T1000 (cell line): Measurements from ENCODE around the gene GNAO1.

Experiments used
- DNase-seq: peaks from one replicate; lab custom pipeline; 2025; ENCODE audit warnings: mixed read lengths; lab: John Stamatoyannopoulos, UW

Gene GNAO1

GRCh38 chr16:56349711-56350161 is 158.4 kb downstream of the GNAO1 start:
- no peak for DNase-seq

DNA sequence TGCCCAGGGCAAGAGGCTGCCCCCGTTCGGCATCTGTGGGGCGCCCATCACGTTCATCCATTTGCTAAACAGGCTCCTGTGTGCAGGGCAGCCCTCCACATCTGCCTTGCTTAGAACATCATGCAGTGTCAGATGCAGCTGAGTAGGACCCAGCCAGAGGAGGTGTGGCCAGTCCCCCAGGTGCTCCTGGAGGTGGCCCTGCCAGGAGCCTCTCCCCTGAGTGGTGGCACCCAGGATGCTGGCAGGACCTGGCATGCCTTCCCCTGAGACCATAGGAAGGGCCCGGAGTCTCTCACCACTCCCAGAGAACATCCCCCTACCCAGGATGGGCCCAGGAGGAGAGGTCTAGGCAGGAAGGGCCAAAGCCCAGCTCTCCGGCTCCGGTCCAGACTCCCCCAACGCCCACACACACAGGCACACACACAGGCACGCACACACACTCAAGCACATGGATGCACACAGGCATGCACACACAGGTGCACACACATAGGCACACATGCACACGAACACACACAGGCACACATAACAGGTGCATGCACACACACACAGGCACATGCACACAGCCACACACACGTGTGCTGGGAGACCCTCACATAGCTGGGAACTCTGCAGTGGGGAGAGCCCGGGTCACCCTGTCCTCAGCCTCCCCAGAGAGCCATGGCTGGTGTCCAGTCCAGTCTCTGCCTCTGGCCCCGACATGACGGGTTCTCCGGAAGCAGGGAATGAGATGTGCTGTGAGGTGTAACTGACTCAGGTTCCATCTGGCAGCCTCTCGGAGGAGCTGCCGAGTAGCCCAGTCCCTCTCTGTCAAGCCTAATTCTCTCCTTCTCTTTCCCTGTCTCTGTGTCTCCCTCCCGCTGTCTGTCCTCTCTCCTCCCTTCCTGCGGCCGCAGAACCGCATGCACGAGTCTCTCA is 159.5 kb downstream of the GNAO1 start:
- no peak for DNase-seq

GRCh38 chr16:56351481-56351880 is 160.2 kb downstream of the GNAO1 start:
- DNase-seq = no peak

DNA sequence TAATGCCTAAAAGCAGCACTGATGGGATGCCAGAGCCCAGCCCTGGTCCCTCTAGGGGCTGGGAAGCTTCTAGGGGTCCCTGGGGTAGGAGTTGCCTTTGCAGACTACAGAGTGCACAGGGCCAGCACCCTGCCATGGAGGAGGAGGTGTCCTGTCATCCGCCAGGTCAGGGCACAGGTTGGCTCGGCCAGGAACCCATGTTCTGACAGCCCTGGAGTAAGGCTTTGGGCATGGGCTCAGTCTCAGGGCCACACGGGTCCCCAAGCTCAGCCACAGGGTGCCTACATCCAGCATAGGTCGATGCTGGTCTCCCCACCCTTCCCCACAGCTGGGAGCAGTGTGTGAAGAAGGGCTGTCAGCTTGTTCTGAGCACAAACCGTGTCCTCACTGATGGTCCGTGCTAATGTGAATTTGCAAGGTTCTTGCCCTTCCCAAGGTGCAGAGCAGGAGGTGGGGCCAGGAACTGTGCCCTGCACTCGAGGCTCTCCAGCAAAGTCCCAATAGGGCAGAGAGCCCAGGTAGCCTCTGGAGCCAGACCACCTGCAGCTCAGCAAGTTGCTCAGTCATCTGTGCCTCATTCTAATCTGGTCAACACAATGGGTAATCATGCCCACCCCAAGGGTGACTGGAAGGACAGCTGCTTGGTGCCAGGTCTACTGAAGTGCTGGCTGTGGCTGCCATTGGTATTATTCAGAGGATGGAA is 161.2 kb downstream of the GNAO1 start:
- no peak for DNase-seq

DNA sequence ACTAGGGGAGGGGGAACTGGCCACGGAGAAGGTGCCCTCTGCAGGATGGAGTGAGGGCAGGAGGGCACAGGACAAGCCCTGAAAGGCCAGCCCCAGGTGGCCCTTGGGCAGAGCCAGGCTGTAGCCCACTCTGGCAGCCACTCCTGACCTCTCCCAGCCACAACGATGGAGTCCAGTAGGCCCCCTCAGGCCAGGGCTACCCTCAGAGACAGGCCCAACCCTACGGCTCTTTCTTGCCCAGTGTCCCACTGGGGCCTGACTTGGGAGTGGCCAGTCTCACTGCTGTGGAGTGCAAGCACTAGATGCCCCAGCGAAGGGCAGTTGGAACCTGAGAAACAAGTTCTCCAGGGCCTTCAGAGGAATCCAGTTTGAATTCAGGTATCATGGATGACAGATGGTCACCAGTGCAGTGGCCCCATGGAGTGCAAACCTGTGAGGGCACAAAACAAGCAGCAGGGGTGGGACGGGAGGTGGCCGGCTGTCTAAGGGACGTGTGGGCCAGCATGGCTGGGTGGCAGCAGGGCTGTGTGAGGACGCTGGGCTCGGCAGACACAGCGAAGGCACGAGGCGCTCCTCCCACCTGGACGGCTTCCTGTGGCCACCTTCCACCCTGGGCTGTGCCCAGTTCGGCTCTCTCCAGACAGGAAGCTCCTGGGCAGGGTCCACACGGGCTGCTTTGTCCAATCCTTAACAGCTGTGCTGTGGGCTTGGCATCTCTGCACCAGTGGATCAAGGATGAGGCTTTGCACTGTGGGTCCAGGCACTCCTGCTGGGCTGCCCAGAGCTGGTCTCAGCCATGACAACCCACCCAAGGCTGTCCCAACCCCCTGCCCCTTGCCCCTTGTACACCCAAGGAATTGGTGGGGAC is 162.0 kb downstream of the GNAO1 start:
- no peak for DNase-seq

DNA sequence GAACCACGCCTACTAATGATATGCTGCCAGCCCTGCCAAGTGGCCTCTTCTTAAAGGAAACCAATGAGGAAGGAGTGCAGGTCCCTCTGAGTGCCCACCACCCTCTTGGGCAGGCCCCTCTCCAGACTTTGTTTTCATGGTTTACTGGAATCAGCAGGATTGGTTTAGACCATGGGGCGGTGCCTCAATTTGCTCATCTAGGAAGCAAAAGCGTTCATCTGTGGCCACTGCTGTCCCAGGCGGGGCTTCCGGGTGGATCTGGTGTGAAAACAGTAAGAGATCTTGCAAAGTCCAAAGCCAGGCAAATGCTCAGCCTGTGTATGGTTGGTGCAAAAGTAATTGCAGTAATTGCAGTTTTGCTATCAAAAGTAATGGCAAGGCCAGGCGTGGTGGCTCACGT is 162.7 kb downstream of the GNAO1 start:
- DNase-seq = no peak

DNA sequence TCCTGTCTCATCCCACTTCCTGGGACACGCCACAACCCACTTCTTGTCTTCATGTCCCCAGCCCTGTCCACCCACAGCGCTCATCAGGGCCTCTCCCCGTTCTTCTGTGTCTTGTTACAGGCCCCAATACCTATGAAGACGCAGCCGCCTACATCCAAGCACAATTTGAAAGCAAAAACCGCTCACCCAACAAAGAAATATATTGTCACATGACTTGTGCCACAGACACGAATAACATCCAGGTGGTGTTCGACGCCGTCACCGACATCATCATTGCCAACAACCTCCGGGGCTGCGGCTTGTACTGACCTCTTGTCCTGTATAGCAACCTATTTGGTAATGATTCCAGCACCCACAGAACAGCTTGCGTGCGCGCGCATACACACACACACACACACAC is 163.5 kb downstream of the GNAO1 start:
- no peak for DNase-seq

- DNase-seq = no peak
Measured at GRCh38 chr16:56355221-56355620, 163.9 kb downstream of the GNAO1 start.

GRCh38 chr16:56355786-56356275 is 164.5 kb downstream of the GNAO1 start:
- DNase-seq = no peak

DNA sequence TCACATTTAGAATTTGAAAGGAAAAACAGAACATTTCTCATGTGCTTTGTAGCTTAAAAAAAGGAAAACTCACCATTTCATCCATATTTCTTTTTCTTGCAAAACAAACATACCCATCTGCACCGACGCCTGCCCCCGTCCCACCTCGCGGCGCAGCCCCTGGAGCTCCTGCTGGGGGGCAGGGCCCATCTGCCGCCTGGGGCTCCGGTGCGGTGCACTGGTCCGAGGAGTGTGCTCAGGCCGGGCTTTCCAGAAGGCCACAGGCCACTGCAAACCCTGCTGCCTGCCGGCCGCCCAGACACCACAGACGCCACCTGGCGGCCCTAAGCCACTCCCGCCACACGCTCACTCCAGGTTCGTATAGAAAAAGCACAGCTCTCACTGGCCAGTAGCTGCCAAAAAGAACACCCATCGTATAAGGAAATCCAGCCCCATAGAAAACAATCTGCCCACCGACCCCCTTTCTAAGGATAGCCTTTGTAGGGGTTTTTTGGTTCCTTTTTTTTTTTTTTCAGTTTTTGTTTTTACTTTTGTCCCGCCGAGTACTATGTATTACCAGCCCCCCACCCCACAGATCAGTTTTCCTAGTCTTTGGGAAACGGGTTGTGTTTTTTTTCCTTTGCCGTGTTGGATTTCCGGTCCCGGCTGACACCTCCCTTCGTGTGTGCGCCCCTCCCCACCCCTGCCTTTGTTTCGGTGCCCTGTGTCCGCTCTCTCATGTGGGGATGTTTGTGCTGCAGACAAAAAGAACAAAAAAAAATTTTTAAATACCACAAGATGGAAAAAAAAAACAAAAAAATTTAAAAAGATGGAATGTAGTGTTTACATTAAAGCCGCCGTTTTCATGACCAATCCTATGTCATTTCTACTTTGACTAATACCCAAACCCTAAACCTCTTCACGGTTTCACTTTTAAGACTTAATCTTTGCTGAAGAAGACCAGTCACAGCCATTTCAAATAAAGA is 165.3 kb downstream of the GNAO1 start:
- DNase-seq = no peak

GRCh38 chr16:56357241-56357764 is 166.0 kb downstream of the GNAO1 start:
- no peak for DNase-seq

DNA sequence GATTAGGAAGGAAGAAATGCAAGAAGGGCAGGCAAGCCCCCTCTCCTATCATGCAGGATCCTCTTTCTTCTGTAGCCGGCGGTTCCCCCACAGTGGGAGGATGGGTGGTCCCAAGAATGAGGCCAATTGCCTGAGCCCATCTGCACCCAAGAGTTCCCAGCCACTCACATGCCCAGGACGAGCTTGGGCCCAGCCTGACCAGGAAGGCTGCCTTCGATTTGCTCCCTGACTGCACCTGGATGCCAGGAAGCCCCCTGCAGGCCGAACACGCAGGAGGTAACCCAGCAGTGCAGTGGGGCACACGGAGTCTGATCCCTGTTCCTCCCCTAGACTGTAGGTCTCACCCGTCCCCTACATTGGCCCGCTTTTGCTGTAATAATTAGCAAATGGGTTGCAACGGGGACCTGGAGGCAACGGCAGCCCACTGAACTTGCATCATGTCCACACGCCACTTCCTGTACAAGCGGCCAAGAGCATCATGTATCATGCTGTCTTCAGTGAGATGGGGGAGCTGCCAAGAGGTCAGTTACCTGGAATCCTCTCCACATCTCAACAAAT is 166.6 kb downstream of the GNAO1 start:
- DNase-seq = no peak

GRCh38 chr16:56360117-56361008 is 169.1 kb downstream of the GNAO1 start:
- DNase-seq = no peak

GRCh38 chr16:56362057-56362655 is 170.9 kb downstream of the GNAO1 start:
- no peak for DNase-seq

GRCh38 chr16:56362706-56363105 is 171.4 kb downstream of the GNAO1 start:
- DNase-seq = no peak

- no peak for DNase-seq
Measured at GRCh38 chr16:56363181-56363716, 172.0 kb downstream of the GNAO1 start.

DNA sequence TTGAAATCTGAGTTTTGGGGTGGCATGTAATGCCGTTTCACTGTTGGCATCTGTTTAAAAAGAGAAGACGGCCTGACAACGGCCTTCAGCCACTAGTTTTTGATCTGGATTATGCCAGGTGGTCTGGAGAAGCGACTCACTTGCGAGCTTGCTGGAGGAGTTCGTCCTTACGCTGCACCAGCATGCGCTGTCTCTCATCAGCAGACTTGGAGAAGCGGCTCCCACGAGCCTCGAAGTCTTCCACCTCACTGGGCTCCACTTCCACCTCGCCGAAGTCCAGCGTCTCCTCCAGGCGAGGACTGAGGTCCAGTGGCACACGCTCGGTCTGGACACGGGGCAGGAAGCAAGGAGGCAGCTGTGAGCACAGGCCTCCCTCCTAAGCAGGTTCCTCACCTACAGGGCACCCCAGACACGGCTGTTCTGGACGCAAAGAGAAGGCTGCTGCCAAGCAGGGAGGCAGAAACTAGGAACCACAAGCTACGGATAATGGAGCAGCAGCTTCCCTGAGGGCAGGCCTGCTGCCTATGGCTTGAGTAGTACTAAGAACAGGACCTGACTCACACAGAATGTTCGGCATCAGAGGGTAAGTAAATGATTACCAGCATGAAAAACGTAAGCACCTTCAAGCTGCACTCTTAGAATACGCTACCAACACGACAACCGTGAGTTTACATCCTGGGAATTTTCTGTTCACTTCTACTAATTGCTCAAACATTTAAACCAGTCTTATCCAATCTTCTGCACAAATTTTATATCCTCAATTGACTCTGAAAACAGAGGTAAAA is 172.7 kb downstream of the GNAO1 start:
- no peak for DNase-seq

DNA sequence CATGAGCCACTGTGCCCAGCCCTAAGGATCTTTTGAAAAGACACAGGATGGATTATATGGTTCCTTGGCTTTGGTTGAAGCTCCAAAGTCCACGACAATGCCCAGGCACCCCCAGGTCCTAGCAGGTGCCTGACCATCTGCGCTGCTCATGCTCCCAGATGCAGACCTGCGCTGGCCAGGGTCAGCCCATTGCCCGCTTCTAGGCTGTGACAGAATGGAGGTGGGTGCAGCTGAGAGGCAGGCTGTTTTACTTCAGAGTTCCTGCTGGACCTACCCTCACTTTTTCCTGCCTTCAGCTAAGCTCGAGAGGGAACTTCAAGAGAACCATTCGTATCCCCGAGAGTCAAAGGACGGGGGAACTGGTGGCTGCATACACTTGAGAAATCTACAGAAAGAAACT is 173.6 kb downstream of the GNAO1 start:
- DNase-seq = no peak
